ENCODE measurements around the gene SPEM2. TPM values are rescaled to one million over a fixed set of nuclear protein-coding genes. Genes with fewer than 3 reads are reported as not detected.

Gene SPEM2
- total RNA-seq, 1 experiment from 2014 or later = not detected

DNA sequence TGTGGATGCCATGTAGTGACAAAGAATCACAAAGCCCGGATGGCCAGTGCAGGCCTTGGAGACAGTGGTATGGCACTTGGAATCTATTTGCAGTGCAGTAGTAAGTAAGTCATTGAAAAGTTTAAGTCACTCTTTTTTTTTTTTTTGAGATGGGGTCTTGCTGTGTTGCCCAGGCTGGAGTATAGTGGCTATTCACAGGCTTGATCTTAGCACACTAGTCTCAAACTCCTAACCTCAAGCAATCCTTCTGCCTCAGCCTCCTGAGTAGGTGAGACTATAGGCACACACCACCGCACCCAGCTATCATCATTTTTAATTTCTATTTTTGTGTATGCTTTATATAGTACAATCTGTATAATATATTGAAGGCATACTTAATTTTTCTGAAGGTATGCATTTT lies 26.8 kb upstream of the SPEM2 start:
- Histone ChIP-seq H3T11ph (ENCODE audit: low read length) (no peak overlapping the region), H2BK120ac (ENCODE audit: low read depth, low read length, poor library complexity, severe bottlenecking) (no peak overlapping the region), H3K79me1 (ENCODE audit: insufficient read depth, low read depth, low read length, poor library complexity, severe bottlenecking) (no peaks in the 10 kb centered on the region), H3K56ac (ENCODE audit: insufficient read length, low read depth, low read length) (no peak overlapping the region), H2BK5ac (ENCODE audit: insufficient read length, low read length) (no peak overlapping the region), H4K20me1 (ENCODE audit: control insufficient read depth, insufficient read depth, insufficient read length) (no peaks in the 10 kb centered on the region), H2BK12ac (ENCODE audit: insufficient read length, low read depth, low read length) (no peak overlapping the region), H3K27me3 (ENCODE audit: insufficient read depth, low read length) (no peaks in the 10 kb centered on the region), H4K91ac (ENCODE audit: insufficient read length, low read depth, low read length) (no peak overlapping the region), H3K4me1 (ENCODE audit: insufficient read depth, low read length) (peaks cover 2% of the 10 kb centered on the region; the same call in 1 of the 2 replicates), H4K8ac (replicated peaks; ENCODE audit: insufficient read length, low read depth, low read length) (no peak overlapping the region), H3K18ac (ENCODE audit: insufficient read length, low read depth, low read length) (no peak overlapping the region), H4K5ac (ENCODE audit: insufficient read length, low read depth, low read length) (no peak overlapping the region), H3K27ac (ENCODE audit: insufficient read length, low read depth, low read length) (no peak overlapping the region), H3K14ac (ENCODE audit: insufficient read depth, low read length) (no peak overlapping the region), H2AFZ (ENCODE audit: low read length) (no peak overlapping the region), H2AK5ac (ENCODE audit: insufficient read length, low read length) (no peak overlapping the region), H3K9me3 (ENCODE audit: control insufficient read depth, low read depth, low read length) (no peaks in the 10 kb centered on the region), H3K4ac (ENCODE audit: low read depth, low read length) (no peak overlapping the region), H2BK20ac (ENCODE audit: low read depth, low read length, poor library complexity, severe bottlenecking) (no peak overlapping the region), H3K23ac (ENCODE audit: insufficient read length, low read depth, low read length) (no peak overlapping the region), H3K9ac (ENCODE audit: extremely low read depth, insufficient read length, low read length) (no peak overlapping the region), H2BK15ac (ENCODE audit: low read depth, low read length) (no peak overlapping the region), H3K23me2 (ENCODE audit: insufficient read length, low read depth, low read length, poor library complexity, severe bottlenecking) (peaks cover 11% of the 10 kb centered on the region), H3K79me2 (ENCODE audit: insufficient read depth, low read length) (no peaks in the 10 kb centered on the region), H3K4me2 (ENCODE audit: insufficient read depth, insufficient read length, low read length) (no peak overlapping the region)
- no peaks in the 10 kb centered on the region for H3K9me3 Mint-ChIP-seq
- DNase-seq = no peak
- WGBS (ENCODE audit: extremely low coverage, insufficient read length, low lambda C conversion rate) = no CpG with 5 or more reads among the region's 2 CpGs
- H3K36me3 Mint-ChIP-seq (ENCODE audit: insufficient read depth in 1 of 3, low read depth in 3 of 3) = peaks cover 3 to 11% (median 4%) of the 10 kb centered on the region in 3 experiments; a peak in 5 of 7 replicates
- peaks cover 13 to 17% of the 10 kb centered on the region in 2 experiments for H3K4me1 Mint-ChIP-seq
- TF ChIP-seq CTCF (conservative IDR thresholded peaks at IDR 0.05) = no peak
- H3K27me3 Mint-ChIP-seq (ENCODE audit: low read depth) = peaks cover 2% of the 10 kb centered on the region
- no peak overlapping the region for H3K27ac Mint-ChIP-seq
- H3K4me3 Mint-ChIP-seq = peak overlapping the region in 1 of 2 experiments; percentile 23; a peak in 1 of 5 replicates
